ENCODE measurements around the gene CAMK4.
"Not testable (repeated sequence)": the region's sequence is repeated elsewhere in the genome, so short reads cannot be mapped to it uniquely, and the experiment has no call there.

Gene CAMK4

GRCh38 chr5:111386832-111387162, 162.6 kb downstream of the CAMK4 start:
- no peak for DNase-seq

DNA sequence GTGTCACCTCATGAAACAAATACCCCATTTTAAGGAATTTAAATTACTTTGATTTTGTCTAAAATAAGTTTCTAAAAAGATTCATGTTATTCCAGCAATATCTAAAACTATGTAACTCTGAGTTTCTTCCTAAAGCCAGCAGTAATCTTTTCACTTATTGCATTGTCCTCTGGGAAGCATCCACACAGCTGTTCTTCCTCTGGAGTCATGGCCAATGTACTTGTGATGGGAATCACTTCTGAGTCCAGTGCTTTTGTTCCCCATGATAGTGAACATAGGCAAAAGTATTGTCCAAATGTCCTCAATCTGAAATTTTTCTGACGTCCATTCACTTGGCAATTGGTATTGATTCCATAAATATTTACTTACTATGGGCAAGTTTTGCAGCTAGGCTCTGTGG, 163.2 kb downstream of the CAMK4 start:
- no peak for DNase-seq

GRCh38 chr5:111389390-111390082, 165.4 kb downstream of the CAMK4 start:
- no peak for DNase-seq

GRCh38 chr5:111392181-111392580, 168.0 kb downstream of the CAMK4 start:
- DNase-seq: no peak

DNA sequence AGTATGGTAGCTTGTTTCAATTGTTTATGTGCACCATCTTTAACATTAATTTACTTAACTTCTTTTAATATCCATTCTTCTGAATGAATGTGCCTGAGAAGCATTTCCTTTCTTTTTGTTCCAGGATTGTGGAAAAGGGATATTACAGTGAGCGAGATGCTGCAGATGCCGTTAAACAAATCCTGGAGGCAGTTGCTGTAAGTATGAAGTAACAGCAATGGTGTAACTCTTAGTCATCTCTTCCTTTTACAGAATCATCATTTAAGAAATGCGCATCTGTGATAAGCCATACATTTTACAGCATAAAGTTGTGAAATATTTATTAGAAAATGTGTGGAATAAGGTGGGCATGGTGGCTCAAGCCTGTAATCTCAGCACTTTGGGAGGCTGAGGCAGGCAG, 170.4 kb downstream of the CAMK4 start:
- no peak for DNase-seq

- no peak for DNase-seq
These were observed 173.8 kb downstream of the CAMK4 start for GRCh38 chr5:111398013-111398412.

DNA sequence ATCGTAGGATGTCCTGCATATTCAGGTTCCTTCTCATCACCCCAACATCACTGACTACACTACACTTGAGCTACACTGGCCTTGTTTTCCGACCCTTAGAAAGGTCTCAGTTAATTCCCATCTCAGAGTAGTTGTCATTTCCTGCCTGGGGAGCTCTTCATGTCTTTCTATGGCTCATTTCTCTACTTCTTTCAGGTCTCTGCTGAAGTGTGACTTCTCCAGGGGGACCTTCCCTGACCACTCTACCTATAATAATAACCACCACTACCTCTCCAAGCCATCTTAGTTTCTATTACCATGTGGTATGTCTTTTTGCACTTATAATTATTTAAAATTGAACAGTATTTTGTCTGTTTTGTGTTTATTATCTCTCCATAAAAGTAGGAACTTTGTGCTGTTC, 174.9 kb downstream of the CAMK4 start:
- no peak for DNase-seq

GRCh38 chr5:111401906-111402305, 177.7 kb downstream of the CAMK4 start:
- no peak for DNase-seq

DNA sequence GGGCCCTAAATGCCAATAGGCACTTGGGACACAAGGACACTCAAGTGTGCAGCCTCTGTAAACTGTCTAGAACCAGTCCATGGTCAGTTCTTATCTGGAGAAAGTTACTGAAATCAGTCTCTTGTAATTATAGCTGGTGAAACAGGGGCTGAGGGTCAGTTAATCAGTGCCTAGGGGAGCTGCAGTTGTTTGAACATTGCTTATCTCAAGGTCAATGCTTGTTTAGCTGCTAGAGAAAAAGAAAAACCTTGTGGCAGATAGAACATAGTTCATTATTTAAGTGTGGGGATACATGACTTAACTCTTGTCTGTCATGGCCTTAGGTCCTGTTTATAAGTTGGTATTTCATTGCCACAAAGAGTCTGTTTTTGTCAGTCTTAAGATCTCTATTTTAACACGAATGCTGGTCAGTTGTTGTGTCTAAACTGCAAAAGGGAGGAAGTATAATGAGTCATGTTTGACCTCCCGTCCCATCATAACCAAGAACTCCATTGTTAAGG, 180.1 kb downstream of the CAMK4 start:
- no peak for DNase-seq

- no peak for DNase-seq
These were observed 183.4 kb downstream of the CAMK4 start for GRCh38 chr5:111407562-111407961.

- DNase-seq: no peak
These were observed 184.6 kb downstream of the CAMK4 start for GRCh38 chr5:111408817-111409216.

- DNase-seq: not testable (repeated sequence)
These were observed 185.1 kb downstream of the CAMK4 start for GRCh38 chr5:111409266-111409665.

DNA sequence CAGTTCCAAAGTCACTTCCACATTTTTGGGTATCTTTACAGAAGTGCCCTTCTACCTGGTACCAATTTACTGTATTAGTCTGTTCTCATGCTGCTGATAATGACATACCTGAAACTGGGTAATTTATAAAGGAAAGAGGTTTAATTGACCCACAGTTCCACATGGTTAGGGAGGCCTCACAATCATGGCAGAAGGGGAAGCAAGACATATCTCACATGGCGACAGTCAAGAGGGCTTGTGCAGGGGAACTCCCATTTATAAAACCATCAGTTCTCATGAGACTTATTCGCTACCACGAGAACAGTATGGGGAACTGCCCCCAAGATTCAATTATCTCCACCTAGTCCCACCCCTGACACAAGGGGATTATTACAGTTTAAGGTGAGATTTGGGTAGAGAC, 185.9 kb downstream of the CAMK4 start:
- DNase-seq: not testable (repeated sequence)

GRCh38 chr5:111411301-111411700, 187.1 kb downstream of the CAMK4 start:
- no peak for DNase-seq

- DNase-seq: no peak
These were observed 188.4 kb downstream of the CAMK4 start for GRCh38 chr5:111412593-111412992.

- no peak for DNase-seq
These were observed 190.9 kb downstream of the CAMK4 start for GRCh38 chr5:111415053-111415452.

DNA sequence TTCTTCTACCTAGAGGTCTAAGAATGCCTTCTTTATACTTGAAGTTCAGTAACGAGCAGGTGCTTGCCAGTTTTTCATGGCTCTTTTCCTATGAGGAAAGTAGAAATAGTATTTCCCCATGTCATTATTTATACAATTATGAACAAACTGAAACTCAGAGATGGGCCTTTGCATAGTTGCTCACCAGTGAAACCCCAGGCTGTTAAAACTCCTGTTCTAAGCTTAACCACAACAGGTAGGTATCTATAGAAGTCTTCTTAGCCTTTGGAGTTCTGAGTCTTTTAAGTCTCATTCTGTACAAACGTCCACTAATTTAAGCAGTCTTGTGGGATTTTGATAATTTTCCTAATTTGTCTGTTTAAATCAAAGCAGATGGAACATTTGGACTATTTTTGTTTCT, 198.1 kb downstream of the CAMK4 start:
- DNase-seq: no peak

DNA sequence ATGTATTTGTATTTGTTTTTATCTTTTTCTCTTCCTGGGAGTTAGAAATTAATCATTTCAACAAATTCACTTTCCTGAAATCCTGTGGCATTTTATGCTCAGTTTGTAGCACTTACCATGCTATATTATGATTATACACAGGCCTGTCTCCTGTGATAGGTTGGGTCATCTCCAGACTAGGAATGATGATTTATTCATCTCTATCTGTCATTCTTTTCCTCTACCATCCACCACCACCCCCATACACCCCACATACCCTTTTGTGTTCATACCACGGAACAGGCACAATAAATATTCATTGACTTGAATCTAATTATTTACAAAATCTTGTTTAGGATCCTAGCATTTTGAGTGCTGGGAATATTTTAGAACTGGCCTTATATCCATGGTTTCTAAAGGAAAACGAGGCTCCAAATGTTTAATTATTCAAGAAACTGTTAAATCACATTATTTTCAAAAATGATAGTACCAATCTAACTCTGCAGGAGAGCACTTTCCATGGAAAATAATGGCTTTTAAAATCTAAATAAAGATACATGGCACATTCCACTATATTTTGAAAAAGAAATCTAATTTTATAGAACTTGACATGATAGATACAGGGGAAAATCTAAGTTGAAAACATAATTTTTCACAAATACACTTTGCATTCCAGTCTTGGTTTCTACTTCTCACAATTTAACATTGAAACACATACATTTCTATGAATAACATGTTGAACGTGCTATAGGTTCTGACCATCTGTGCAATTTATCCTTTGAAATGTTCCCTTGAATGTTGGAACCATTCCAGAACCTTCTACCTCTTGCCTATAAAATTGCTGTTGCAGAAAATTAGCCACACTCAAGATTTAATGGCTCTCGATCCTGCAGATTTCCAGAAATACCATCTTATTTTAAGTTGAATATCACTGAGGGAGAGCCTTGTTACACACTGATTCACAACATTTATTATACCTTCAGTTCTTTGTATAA, 198.8 kb downstream of the CAMK4 start:
- DNase-seq: no peak

GRCh38 chr5:111425205-111425604, 201.0 kb downstream of the CAMK4 start:
- no peak for DNase-seq

DNA sequence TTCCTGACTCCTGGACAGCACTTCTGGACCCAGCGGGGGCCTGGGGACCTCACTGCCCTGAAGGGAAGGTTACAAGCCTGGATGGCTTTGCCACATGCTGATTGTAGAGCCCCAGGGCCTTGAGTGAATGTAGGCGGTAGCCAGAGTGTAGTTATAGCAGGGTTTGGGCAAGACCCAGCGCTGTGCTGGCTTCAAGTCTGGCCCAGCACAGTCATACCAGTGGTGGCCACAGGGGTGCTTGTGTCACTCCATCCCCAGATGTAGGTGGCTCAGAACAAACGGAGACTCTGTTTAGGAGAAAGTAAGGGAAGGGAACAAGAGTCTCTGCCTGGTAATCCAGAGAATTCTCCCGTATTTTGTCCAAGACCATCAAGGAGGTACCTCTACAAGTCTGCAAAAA, 203.6 kb downstream of the CAMK4 start:
- no peak for DNase-seq

DNA sequence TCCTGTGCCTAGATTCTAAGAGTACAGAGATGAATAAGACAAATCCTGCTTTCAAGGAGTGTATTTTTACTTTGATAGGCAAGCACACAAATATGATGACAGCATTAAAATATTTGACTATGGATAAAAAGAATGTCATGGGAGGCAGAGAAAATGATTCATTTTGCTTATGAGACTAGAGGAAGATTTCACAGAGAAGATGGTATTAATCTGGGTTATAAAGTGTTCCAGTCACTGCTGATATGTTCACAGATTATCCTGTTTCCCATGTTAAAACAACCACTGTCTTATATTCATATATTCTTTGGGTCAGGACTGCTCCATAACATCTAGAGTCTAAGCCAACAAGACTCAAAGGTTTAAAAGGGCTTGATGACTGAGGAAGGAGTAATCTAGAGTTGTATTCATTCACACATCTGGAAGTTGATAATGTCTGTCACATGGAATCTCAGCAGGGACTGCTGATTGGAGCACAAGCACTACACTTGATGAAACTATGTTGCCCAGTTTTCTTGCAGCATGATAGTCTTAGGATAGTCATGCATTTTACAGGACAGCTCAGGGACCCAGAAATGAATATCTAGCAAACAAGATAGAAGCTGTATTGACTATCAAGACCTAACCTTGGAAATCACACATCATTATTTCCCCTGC, 208.8 kb downstream of the CAMK4 start:
- no peak for DNase-seq

GRCh38 chr5:111434800-111435199, 210.6 kb downstream of the CAMK4 start:
- DNase-seq: no peak

DNA sequence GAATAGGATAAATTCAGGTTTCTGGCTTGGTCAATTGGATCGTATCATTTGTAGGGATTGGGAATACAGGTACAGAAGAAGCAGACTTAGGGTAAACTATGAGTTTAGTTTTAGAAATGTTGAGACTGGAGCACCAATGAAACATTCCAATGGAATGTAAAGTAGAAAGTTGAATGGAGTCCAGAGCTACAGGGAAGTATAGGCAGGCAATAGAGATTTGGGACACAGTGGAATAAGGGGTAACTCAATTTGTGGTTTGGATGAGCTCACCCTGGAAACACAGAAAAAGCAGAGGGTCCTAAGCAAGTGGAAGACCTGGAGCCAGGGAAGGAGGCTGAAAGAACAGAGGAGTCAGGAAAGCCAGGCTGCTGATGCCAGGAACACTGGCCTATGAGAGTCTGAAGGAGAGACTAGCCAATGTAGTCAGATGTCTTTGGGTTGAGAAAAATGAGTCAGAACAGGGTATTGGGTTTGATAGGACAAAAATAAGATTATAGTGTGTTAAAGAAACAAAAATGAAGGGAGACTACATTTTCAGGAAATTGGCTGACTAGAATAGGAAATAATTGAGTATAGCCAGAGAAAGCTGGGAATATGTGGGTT, 215.4 kb downstream of the CAMK4 start:
- DNase-seq: no peak
